Calu3 (cell line): ENCODE measurements around the gene IL37. TPM values are rescaled to one million over a fixed set of nuclear protein-coding genes. Genes with fewer than 3 reads are reported as not detected.

Experiments
- BruUV-seq: library from RNA; stranded (reverse); fragments of 400-500 nt; replicated peaks from 2 replicates; lab custom pipeline; 2021; lab: Mats Ljungman, UMichigan
- CTCF ChIA-PET: fragments of 300-600 bp; sonication (Branson Sonifier 250); formaldehyde crosslinking; loops from one replicate; lab custom pipeline; 2022; ENCODE audit warnings: antibody characterized with exemption; lab: Charles Lee
- DNase-seq: peaks from one replicate; pipeline ENCODE4 v3.0.0; 2022
- H3K27ac Mint-ChIP-seq: one replicate; pipeline ENCODE4 v1.8.0; 2022; ENCODE audit warnings: mixed read lengths; ENCODE audit not compliant: unreplicated experiment
- H3K27me3 Mint-ChIP-seq: one replicate; pipeline ENCODE4 v1.8.0; 2022; ENCODE audit warnings: mixed read lengths; ENCODE audit not compliant: unreplicated experiment
- H3K36me3 Mint-ChIP-seq: one replicate; pipeline ENCODE4 v1.8.0; 2022; ENCODE audit warnings: mild to moderate bottlenecking, moderate library complexity, mixed read lengths; ENCODE audit not compliant: insufficient read depth, unreplicated experiment
- H3K4me1 Mint-ChIP-seq: one replicate; pipeline ENCODE4 v1.8.0; 2022; ENCODE audit warnings: mild to moderate bottlenecking, low read depth, mixed read lengths; ENCODE audit not compliant: unreplicated experiment
- H3K4me3 Mint-ChIP-seq: one replicate; pipeline ENCODE4 v1.8.0; 2022; ENCODE audit warnings: mild to moderate bottlenecking, low read depth, moderate library complexity, mixed read lengths; ENCODE audit not compliant: unreplicated experiment
- H3K9me3 Mint-ChIP-seq: one replicate; pipeline ENCODE4 v1.8.0; 2022; ENCODE audit warnings: low read depth, mixed read lengths; ENCODE audit not compliant: unreplicated experiment
- CTCF ChIP-seq: fragments of 200-600 bp; IDR thresholded peaks from one replicate; pipeline ENCODE4 v1.8.0; 2022; ENCODE audit warnings: antibody characterized with exemption; ENCODE audit not compliant: unreplicated experiment
- intact Hi-C: fragments of 100-400 bp; cut with micrococcal nuclease; formaldehyde crosslinking; loops from one replicate; pipeline ENCODE4 v1.10.0; 2022; ENCODE audit not compliant: unreplicated experiment
- total RNA-seq: library from RNA; stranded (reverse); gene quantifications from 2 replicates; pipeline ENCODE4 v1.2.3, GENCODE V29; 2022

IL37 gene
- total RNA-seq, 1 experiment from 2014 or later, result 2.0 TPM

DNA sequence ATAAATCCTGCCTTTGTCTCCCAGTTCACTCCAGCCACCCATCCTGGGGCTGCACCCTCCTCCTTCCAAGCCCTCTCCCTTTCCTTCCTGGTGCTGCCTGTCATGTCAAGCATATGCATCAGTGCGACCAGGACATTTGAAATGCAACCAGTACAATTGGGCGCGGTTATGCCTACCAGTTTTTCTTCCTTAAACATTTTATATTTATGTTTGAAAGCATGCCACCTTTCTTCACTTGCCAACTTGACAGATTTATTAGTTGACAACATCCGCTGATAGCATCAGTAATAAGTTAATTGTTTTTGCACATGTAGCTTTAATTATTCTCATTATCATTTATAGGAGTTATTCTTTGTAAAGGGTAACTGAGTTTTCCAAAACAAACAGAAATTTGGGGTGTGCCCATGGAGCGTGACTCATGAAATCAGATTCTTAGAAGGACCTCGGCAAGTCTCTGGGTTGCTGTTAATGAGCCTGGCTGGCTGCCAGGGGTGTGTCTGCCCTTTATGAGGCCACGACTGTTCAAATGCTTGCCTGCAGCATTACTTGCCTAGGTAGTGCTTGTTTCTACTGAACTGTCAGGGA, 41.6 kb upstream of the IL37 start:
- no peak for TF ChIP-seq CTCF
- CTCF ChIA-PET, result interaction anchor here (0.6 to 1.4 kb wide), 2 partner anchors 12 to 222 kb away, joined by 3 read pairs; no protein-coding TSS in a partner anchor
- no TSS peak for BruUV-seq
- H3K27me3 Mint-ChIP-seq, result no peaks in the 10 kb centered on the region
- DNase-seq, result peak; percentile 96
- H3K4me3 Mint-ChIP-seq, result peak overlapping the region; percentile 26
- peaks cover 14% of the 10 kb centered on the region for H3K9me3 Mint-ChIP-seq
- H3K27ac Mint-ChIP-seq, result peak overlapping the region; percentile 84
- peaks cover 53% of the 10 kb centered on the region for H3K4me1 Mint-ChIP-seq
- intact Hi-C loops, result loop anchor here (5.0 kb wide), 2 partner anchors 37 to 57 kb away; no protein-coding TSS in a partner anchor
- no peaks in the 10 kb centered on the region for H3K36me3 Mint-ChIP-seq

DNA sequence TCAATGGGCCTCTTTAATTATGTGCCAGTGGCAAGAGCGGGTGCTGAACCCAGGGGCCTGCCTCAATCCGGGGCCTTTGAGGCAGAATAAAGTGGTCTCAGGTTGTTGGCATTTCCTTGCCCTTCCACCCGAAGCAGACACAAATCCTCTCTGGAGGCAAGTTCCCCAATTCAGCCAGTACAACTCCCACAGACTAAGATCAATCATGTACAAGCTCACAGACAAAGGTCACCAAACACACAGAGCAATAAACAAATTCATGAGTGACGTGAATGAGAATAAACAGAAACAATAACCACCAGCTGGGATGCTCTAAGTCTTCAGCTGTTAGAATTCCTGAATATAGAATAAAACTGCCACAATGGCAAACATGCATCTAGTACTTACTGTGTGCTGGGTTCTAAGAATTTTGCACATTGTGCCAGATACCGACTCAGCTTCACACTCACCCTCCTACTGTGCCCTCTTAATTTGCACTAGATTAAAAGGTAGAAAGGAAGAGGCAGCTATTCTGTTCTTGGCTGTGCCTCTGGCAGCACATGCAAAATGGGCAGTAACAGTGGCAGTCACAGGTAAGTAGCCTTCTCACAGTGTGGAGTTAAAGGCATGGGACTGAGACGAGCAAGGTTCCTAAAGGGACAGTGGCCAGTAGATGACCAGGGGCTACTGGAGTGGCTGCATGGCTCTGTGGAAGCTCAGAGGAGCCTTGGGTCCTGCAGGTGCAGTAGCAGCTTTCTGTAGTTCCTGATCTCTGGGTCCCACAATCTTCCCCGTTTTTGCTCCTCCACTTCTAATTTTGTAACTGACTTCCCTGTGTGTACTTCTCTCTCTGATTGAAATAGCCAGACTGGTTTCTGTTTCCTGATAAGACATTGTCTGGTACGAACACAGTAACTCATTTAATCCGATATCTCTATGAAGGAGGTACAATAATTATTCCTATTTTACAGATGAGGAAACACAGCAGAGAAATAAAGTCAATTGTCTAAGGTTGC, 39.8 kb upstream of the IL37 start:
- Mint-ChIP-seq H3K4me1 (peaks cover 53% of the 10 kb centered on the region), H3K27ac (no peak overlapping the region), H3K9me3 (peaks cover 5% of the 10 kb centered on the region), H3K27me3 (no peaks in the 10 kb centered on the region), H3K36me3 (no peaks in the 10 kb centered on the region), H3K4me3 (no peak overlapping the region)
- DNase-seq, result no peak
- no peak for TF ChIP-seq CTCF
- CTCF ChIA-PET, result no interaction called here
- intact Hi-C loops, result no loop called here
- no TSS peak for BruUV-seq

DNA sequence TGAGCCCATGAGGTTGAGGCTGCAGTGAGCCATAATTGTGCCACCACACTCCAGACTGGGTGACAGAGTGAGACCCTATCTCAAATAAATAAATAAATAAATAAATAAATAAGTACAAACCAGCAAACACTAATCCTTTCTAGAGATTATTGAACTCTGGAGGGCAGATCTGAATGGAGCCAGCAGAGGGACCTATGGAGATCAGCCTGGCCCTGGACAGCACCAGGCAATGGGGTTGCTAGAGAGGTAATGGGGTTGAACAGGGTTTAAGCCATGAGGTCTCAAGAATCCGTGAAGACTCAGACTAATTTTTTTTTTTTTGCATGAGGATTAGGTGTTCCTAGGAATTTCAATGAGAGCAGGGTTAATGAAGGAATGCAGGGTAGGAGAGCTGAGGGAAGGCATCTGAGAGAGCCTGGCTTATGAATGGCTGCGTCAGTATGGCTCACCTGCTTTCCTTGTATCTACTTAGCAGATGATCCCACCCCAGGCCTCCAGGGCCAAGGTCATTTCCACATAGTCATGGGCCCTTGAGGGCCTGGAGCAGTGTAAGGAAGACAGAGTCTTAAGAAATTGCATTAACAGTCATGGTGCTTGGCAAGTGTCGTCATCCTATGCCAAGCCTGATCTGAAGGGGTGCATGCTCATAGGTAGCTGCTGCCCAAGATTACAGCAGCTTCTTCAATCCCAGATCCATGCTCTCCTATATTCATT, 34.6 kb upstream of the IL37 start:
- intact Hi-C loops, result no loop called here
- TF ChIP-seq CTCF, result no peak
- H3K36me3 Mint-ChIP-seq, result peaks cover 9% of the 10 kb centered on the region
- BruUV-seq, result no TSS peak
- CTCF ChIA-PET, result no interaction called here
- H3K4me1 Mint-ChIP-seq, result peaks cover 48% of the 10 kb centered on the region
- no peak for DNase-seq
- no peak overlapping the region for H3K4me3 Mint-ChIP-seq
- peaks cover 2% of the 10 kb centered on the region for H3K9me3 Mint-ChIP-seq
- no peak overlapping the region for H3K27ac Mint-ChIP-seq
- H3K27me3 Mint-ChIP-seq, result no peaks in the 10 kb centered on the region

- H3K36me3 Mint-ChIP-seq, result peaks cover 9% of the 10 kb centered on the region
- peaks cover 2% of the 10 kb centered on the region for H3K9me3 Mint-ChIP-seq
- no peaks in the 10 kb centered on the region for H3K27me3 Mint-ChIP-seq
- no peak overlapping the region for H3K27ac Mint-ChIP-seq
- DNase-seq, result no peak
- TF ChIP-seq CTCF, result no peak
- no TSS peak for BruUV-seq
- intact Hi-C loops, result no loop called here
- H3K4me3 Mint-ChIP-seq, result no peak overlapping the region
- peaks cover 48% of the 10 kb centered on the region for H3K4me1 Mint-ChIP-seq
- CTCF ChIA-PET, result no interaction called here
Measured at GRCh38 chr2:112876971-112877361, 34.0 kb upstream of the IL37 start.
